Tibial artery (tissue), 4 donors: ENCODE results near the gene RPH3AL.

Experiments
- DNase-seq, 2 donors: peaks; one replicate each; pipeline ENCODE4 v3.0.0-alpha.2; 2019
- H3K27ac ChIP-seq, 2 donors: fragments of 200-600 bp; sonication (generic) in 1 of 2; 1 replicate in 1 of 2; 2 replicates in 1 of 2; pipeline ENCODE4 v1.5.1; 2018 to 2019; ENCODE audit warnings: mild to moderate bottlenecking in 1 of 2
- H3K27me3 ChIP-seq, 2 donors: fragments of 200-600 bp; sonication (generic) in 1 of 2; one replicate each; pipeline versions ENCODE4 v1.5.1 to v1.6.0; 2016 to 2019
- H3K36me3 ChIP-seq, 3 donors: fragments of 200-600 bp; sonication (generic) in 2 of 3; one replicate each; pipeline ENCODE4 v1.5.1; 2016 to 2019; ENCODE audit warnings: mild to moderate bottlenecking in 2 of 3
- H3K4me1 ChIP-seq, 4 donors: fragments of 200-600 bp; sonication (generic) in 2 of 4; 1 replicate in 3 of 4; 2 replicates in 1 of 4; pipeline ENCODE4 v1.5.1; 2016 to 2019
- H3K4me3 ChIP-seq, 2 donors: fragments of 200-600 bp; sonication (generic) in 1 of 2; 1 replicate in 1 of 2; 2 replicates in 1 of 2; pipeline ENCODE4 v1.5.1; 2018 to 2019; ENCODE audit warnings: mild to moderate bottlenecking in 2 of 2
- H3K9me3 ChIP-seq, 3 donors: fragments of 200-600 bp; sonication (generic) in 1 of 3; one replicate each; pipeline ENCODE4 v1.5.1; 2016 to 2019
- CTCF ChIP-seq, 2 experiments: fragments of 200-600 bp in 1 of 2; fragments of 450-650 bp in 1 of 2; IDR thresholded peaks; one replicate each; pipeline ENCODE4 v1.5.1; 2017 to 2019; ENCODE audit warnings: antibody characterized with exemption in 2 of 2, mild to moderate bottlenecking in 1 of 2, moderate library complexity in 1 of 2
- intact Hi-C: fragments of 100-400 bp; cut with DNase I; formaldehyde crosslinking; loops from one replicate; pipeline ENCODE4 v1.15.0; 2023; ENCODE audit warnings: low total_unique reads

Gene RPH3AL

GRCh38 chr17:193841-194806 lies 158.5 kb downstream of the RPH3AL start:
- no peak for DNase-seq
- H3K9me3 ChIP-seq = no peaks in the 10 kb centered on the region
- peaks cover 0 to 37% of the 10 kb centered on the region in 2 donors for H3K27me3 ChIP-seq
- H3K4me3 ChIP-seq = no peak overlapping the region
- no peak for TF ChIP-seq CTCF (IDR thresholded peaks at IDR 0.05)
- no peak overlapping the region for H3K27ac ChIP-seq
- intact Hi-C loops = no loop called here
- no peaks in the 10 kb centered on the region for H3K4me1 ChIP-seq
- H3K36me3 ChIP-seq = no peaks in the 10 kb centered on the region

GRCh38 chr17:193426-193810 lies 159.2 kb downstream of the RPH3AL start:
- Histone ChIP-seq H3K27ac (no peak overlapping the region), H3K4me3 (no peak overlapping the region), H3K4me1 (no peaks in the 10 kb centered on the region), H3K27me3 (peaks cover 0 to 37% of the 10 kb centered on the region in 2 donors), H3K9me3 (no peaks in the 10 kb centered on the region), H3K36me3 (no peaks in the 10 kb centered on the region)
- no peak for TF ChIP-seq CTCF (IDR thresholded peaks at IDR 0.05)
- intact Hi-C loops = no loop called here
- DNase-seq = no peak

GRCh38 chr17:192666-193425 lies 159.8 kb downstream of the RPH3AL start:
- Histone ChIP-seq H3K27me3 (peaks cover 0 to 37% of the 10 kb centered on the region in 2 donors), H3K4me3 (no peak overlapping the region), H3K4me1 (no peaks in the 10 kb centered on the region), H3K27ac (no peak overlapping the region), H3K36me3 (no peaks in the 10 kb centered on the region), H3K9me3 (no peaks in the 10 kb centered on the region)
- no peak for DNase-seq
- TF ChIP-seq CTCF (IDR thresholded peaks at IDR 0.05) = no peak
- intact Hi-C loops = no loop called here

- Histone ChIP-seq H3K9me3 (no peaks in the 10 kb centered on the region), H3K4me3 (no peak overlapping the region), H3K36me3 (no peaks in the 10 kb centered on the region), H3K4me1 (no peaks in the 10 kb centered on the region), H3K27me3 (peaks cover 0 to 30% of the 10 kb centered on the region in 2 donors), H3K27ac (no peak overlapping the region)
- no peak for DNase-seq
- no peak for TF ChIP-seq CTCF (IDR thresholded peaks at IDR 0.05)
- intact Hi-C loops = no loop called here
These were observed 163.2 kb downstream of the RPH3AL start for GRCh38 chr17:189444-189843.

- Histone ChIP-seq H3K27ac (no peak overlapping the region), H3K4me3 (no peak overlapping the region), H3K9me3 (no peaks in the 10 kb centered on the region), H3K4me1 (no peaks in the 10 kb centered on the region), H3K27me3 (peaks cover 0 to 30% of the 10 kb centered on the region in 2 donors), H3K36me3 (no peaks in the 10 kb centered on the region)
- no peak for DNase-seq
- no peak for TF ChIP-seq CTCF (IDR thresholded peaks at IDR 0.05)
- intact Hi-C loops = no loop called here
These were observed 165.5 kb downstream of the RPH3AL start for GRCh38 chr17:187130-187529.
